ENCODE results near the gene RGS13. TPM values are rescaled to one million over a fixed set of nuclear protein-coding genes. Genes with fewer than 3 reads are reported as not detected.

The RGS13 gene
- total RNA-seq, 2 donors from 2014 or later = not detected

- H3K36me3 Mint-ChIP-seq = no peaks in the 10 kb centered on the region
- ATAC-seq (no peak), DNase-seq (ENCODE audit: low spot score in 2 of 2) (no peak)
- H3K9me3 Mint-ChIP-seq = no peaks in the 10 kb centered on the region
- no peak overlapping the region for H3K27ac Mint-ChIP-seq
Measured at GRCh38 chr1:192702212-192702902, 66.4 kb downstream of the RGS13 start.

GRCh38 chr1:192703283-192704206 lies 67.6 kb downstream of the RGS13 start:
- no peak for DNase-seq (ENCODE audit: low spot score in 2 of 2)
- H3K27ac Mint-ChIP-seq = no peak overlapping the region
- no peaks in the 10 kb centered on the region for H3K9me3 Mint-ChIP-seq
- peak in 1 of 2 donors; percentile 45 for ATAC-seq
- no peaks in the 10 kb centered on the region for H3K36me3 Mint-ChIP-seq

GRCh38 chr1:192705510-192705909 lies 69.6 kb downstream of the RGS13 start:
- no peak for DNase-seq (ENCODE audit: low spot score in 2 of 2)
- no peak overlapping the region for H3K27ac Mint-ChIP-seq
- H3K36me3 Mint-ChIP-seq = no peaks in the 10 kb centered on the region
- H3K9me3 Mint-ChIP-seq = no peaks in the 10 kb centered on the region
- no peak for ATAC-seq

- DNase-seq (ENCODE audit: low spot score in 2 of 2) = no peak
- no peak for ATAC-seq
- Mint-ChIP-seq H3K36me3 (no peaks in the 10 kb centered on the region), H3K27ac (no peak overlapping the region), H3K9me3 (no peaks in the 10 kb centered on the region)
Measured at GRCh38 chr1:192706936-192707335, 71.0 kb downstream of the RGS13 start.

- DNase-seq (ENCODE audit: low spot score in 2 of 2) (no peak), ATAC-seq (no peak)
- H3K27ac Mint-ChIP-seq = no peak overlapping the region
Measured at GRCh38 chr1:192707978-192708547, 72.1 kb downstream of the RGS13 start.

GRCh38 chr1:192709544-192709943 lies 73.6 kb downstream of the RGS13 start:
- H3K27ac Mint-ChIP-seq = no peak overlapping the region
- no peak for DNase-seq (ENCODE audit: low spot score in 2 of 2)
- ATAC-seq = no peak
- H3K36me3 Mint-ChIP-seq = no peaks in the 10 kb centered on the region
- no peaks in the 10 kb centered on the region for H3K9me3 Mint-ChIP-seq

More at GRCh38 chr1:192707978-192708547, 72.1 kb downstream of the RGS13 start:
- no peaks in the 10 kb centered on the region for H3K9me3 Mint-ChIP-seq
- H3K36me3 Mint-ChIP-seq = no peaks in the 10 kb centered on the region

Other genes with a start within 250 kb of the RGS13 start
- gene RGS1, start 60.4 kb upstream of the RGS13 start, total RNA-seq = 10 to 100 TPM in 1 of 2 donors, 1 to 10 TPM in 1; 9.0 to 12.0 TPM
- 10 to 100 TPM in 1 of 2 donors, 1 to 10 TPM in 1; 4.7 to 12.2 TPM for gene RGS2, start 172.9 kb downstream of the RGS13 start, total RNA-seq